ENCODE measurements around the gene CSNK1A1L. TPM values are rescaled to one million over a fixed set of nuclear protein-coding genes. Genes with fewer than 3 reads are reported as not detected.

The CSNK1A1L gene
- total RNA-seq, 1 experiment from 2014 or later, result not detected

- Histone ChIP-seq H3K9me3 (no peaks in the 10 kb centered on the region), H3K4me1 (peaks cover 9% of the 10 kb centered on the region; the same call in 1 of the 2 replicates), H3K27me3 (replicated peaks; ENCODE audit: control insufficient read depth, insufficient read depth, low read length) (no peaks in the 10 kb centered on the region), H3K36me3 (ENCODE audit: control insufficient read depth, insufficient read depth, low read length) (no peaks in the 10 kb centered on the region), H3K4me3 (ENCODE audit: low read depth, low read length) (no peak overlapping the region)
- Mint-ChIP-seq H3K27me3 (ENCODE audit: insufficient read depth, unreplicated experiment) (no peaks in the 10 kb centered on the region), H3K27ac (ENCODE audit: unreplicated experiment) (no peak overlapping the region), H3K9me3 (ENCODE audit: unreplicated experiment) (no peaks in the 10 kb centered on the region), H3K36me3 (ENCODE audit: insufficient read depth, unreplicated experiment) (no peaks in the 10 kb centered on the region), H3K4me3 (ENCODE audit: unreplicated experiment) (no peak overlapping the region), H3K4me1 (ENCODE audit: low read depth, unreplicated experiment) (peaks cover 16% of the 10 kb centered on the region)
- TF ChIP-seq CTCF (IDR thresholded peaks at IDR 0.05; ENCODE audit: insufficient read depth in 1 of 2, low read depth in 1 of 2, low read length in 1 of 2, severe bottlenecking in 1 of 2, unreplicated experiment in 1 of 2), result peak in 1 of 2 experiments; percentile 46
- CTCF ChIA-PET, result no interaction called here
- intact Hi-C loops (cut with micrococcal nuclease; ENCODE audit: unreplicated experiment), result no loop called here
- POLR2A ChIA-PET, result no interaction called here
- peak in 1 of 2 experiments; percentile 22 for DNase-seq
- BruUV-seq (replicated peaks), result no TSS peak
These were observed 32.7 kb upstream of the CSNK1A1L start for GRCh38 chr13:37138169-37138568.

- H3K9me3 Mint-ChIP-seq (ENCODE audit: unreplicated experiment), result no peaks in the 10 kb centered on the region
- H3K36me3 ChIP-seq (ENCODE audit: control insufficient read depth, insufficient read depth, low read length), result no peaks in the 10 kb centered on the region
- DNase-seq, result no peak
- H3K4me3 ChIP-seq (ENCODE audit: low read depth, low read length), result no peak overlapping the region
- peaks cover 9% of the 10 kb centered on the region; the same call in 1 of the 2 replicates for H3K4me1 ChIP-seq
- H3K27me3 Mint-ChIP-seq (ENCODE audit: insufficient read depth, unreplicated experiment), result no peaks in the 10 kb centered on the region
- no TSS peak for BruUV-seq (replicated peaks)
- ChIA-PET CTCF (no interaction called here), POLR2A (no interaction called here)
- no peak overlapping the region for H3K27ac Mint-ChIP-seq (ENCODE audit: unreplicated experiment)
- TF ChIP-seq CTCF (IDR thresholded peaks at IDR 0.05; ENCODE audit: insufficient read depth in 1 of 2, low read depth in 1 of 2, low read length in 1 of 2, severe bottlenecking in 1 of 2, unreplicated experiment in 1 of 2), result no peak
- no peaks in the 10 kb centered on the region for H3K36me3 Mint-ChIP-seq (ENCODE audit: insufficient read depth, unreplicated experiment)
- peaks cover 16% of the 10 kb centered on the region for H3K4me1 Mint-ChIP-seq (ENCODE audit: low read depth, unreplicated experiment)
- no peaks in the 10 kb centered on the region for H3K27me3 ChIP-seq (replicated peaks; ENCODE audit: control insufficient read depth, insufficient read depth, low read length)
- H3K9me3 ChIP-seq, result no peaks in the 10 kb centered on the region
- no peak overlapping the region for H3K4me3 Mint-ChIP-seq (ENCODE audit: unreplicated experiment)
- intact Hi-C loops (cut with micrococcal nuclease; ENCODE audit: unreplicated experiment), result no loop called here
These were observed 31.2 kb upstream of the CSNK1A1L start for GRCh38 chr13:37136633-37137032.

DNA sequence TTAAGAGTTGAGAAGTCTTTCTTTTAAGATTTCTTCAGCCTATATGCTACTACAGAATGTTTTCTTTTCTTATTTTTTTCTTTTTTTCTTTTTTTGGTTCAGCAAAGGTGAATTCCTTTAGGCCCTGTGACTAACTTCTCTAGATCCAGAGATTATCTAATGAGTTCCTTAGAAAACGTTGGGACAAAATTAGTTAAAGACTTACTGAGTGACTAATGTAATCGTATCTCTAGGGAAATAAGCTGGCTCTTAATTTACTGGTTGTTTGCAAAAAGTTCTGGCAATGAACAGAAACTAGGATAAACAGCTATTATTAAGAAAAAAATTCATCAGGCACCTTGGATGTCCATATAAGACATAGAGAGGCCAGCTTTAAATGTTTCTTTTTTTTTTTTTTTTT lies 30.7 kb upstream of the CSNK1A1L start:
- no peaks in the 10 kb centered on the region for H3K9me3 Mint-ChIP-seq (ENCODE audit: unreplicated experiment)
- intact Hi-C loops (cut with micrococcal nuclease; ENCODE audit: unreplicated experiment), result no loop called here
- Histone ChIP-seq H3K36me3 (ENCODE audit: control insufficient read depth, insufficient read depth, low read length) (no peaks in the 10 kb centered on the region), H3K4me1 (peaks cover 9% of the 10 kb centered on the region; the same call in 1 of the 2 replicates), H3K4me3 (ENCODE audit: low read depth, low read length) (no peak overlapping the region), H3K9me3 (no peaks in the 10 kb centered on the region), H3K27me3 (replicated peaks; ENCODE audit: control insufficient read depth, insufficient read depth, low read length) (no peaks in the 10 kb centered on the region)
- CTCF ChIA-PET, result no interaction called here
- no peaks in the 10 kb centered on the region for H3K36me3 Mint-ChIP-seq (ENCODE audit: insufficient read depth, unreplicated experiment)
- TF ChIP-seq CTCF (IDR thresholded peaks at IDR 0.05; ENCODE audit: insufficient read depth in 1 of 2, low read depth in 1 of 2, low read length in 1 of 2, severe bottlenecking in 1 of 2, unreplicated experiment in 1 of 2), result no peak
- no TSS peak for BruUV-seq (replicated peaks)
- no peak overlapping the region for H3K27ac Mint-ChIP-seq (ENCODE audit: unreplicated experiment)
- no peak for DNase-seq
- POLR2A ChIA-PET, result no interaction called here
- H3K4me1 Mint-ChIP-seq (ENCODE audit: low read depth, unreplicated experiment), result peaks cover 16% of the 10 kb centered on the region
- no peaks in the 10 kb centered on the region for H3K27me3 Mint-ChIP-seq (ENCODE audit: insufficient read depth, unreplicated experiment)
- no peak overlapping the region for H3K4me3 Mint-ChIP-seq (ENCODE audit: unreplicated experiment)

Measured in Caco-2 (cell line).